GM06990 (cell line): Measurements from ENCODE around the gene HDAC4.

ENCODE experiments used
- DNase-seq: peaks from one replicate; pipeline ENCODE4 v3.0.0-alpha.2; 2011; ENCODE audit not compliant: insufficient read length; ENCODE audit errors: extremely low read depth
- H3K27me3 ChIP-seq: replicated peaks from 2 replicates; pipeline ENCODE4 v1.6.0; 2011; ENCODE audit warnings: low read length; ENCODE audit not compliant: control insufficient read depth, insufficient read depth
- H3K36me3 ChIP-seq: 2 replicates; pipeline ENCODE4 v1.5.1; 2011; ENCODE audit warnings: low read length; ENCODE audit not compliant: control insufficient read depth, insufficient read depth
- H3K4me3 ChIP-seq: replicated peaks from 2 replicates; pipeline ENCODE4 v1.5.1; 2011; ENCODE audit warnings: low read depth, mild to moderate bottlenecking, control low read depth, low read length
- CTCF ChIP-seq: IDR thresholded peaks from 2 replicates; pipeline ENCODE4 v1.5.1; 2011; ENCODE audit warnings: low read length, control low read depth, mild to moderate bottlenecking, inconsistent platforms; ENCODE audit not compliant: insufficient read depth, poor library complexity, severe bottlenecking

Gene HDAC4

GRCh38 chr2:239078128-239078924, 322.5 kb downstream of the HDAC4 start:
- DNase-seq, result no peak
- H3K27me3 ChIP-seq, result no peaks in the 10 kb centered on the region
- no peak overlapping the region for H3K4me3 ChIP-seq
- no peaks in the 10 kb centered on the region for H3K36me3 ChIP-seq
- no peak for TF ChIP-seq CTCF

GRCh38 chr2:239077260-239077659, 323.6 kb downstream of the HDAC4 start:
- Histone ChIP-seq H3K36me3 (no peaks in the 10 kb centered on the region), H3K4me3 (no peak overlapping the region), H3K27me3 (no peaks in the 10 kb centered on the region)
- no peak for TF ChIP-seq CTCF
- DNase-seq, result no peak

- no peak for DNase-seq
- no peaks in the 10 kb centered on the region for H3K36me3 ChIP-seq
- H3K27me3 ChIP-seq, result no peaks in the 10 kb centered on the region
- no peak overlapping the region for H3K4me3 ChIP-seq
- TF ChIP-seq CTCF, result no peak
Observed at GRCh38 chr2:239075918-239076758, 324.7 kb downstream of the HDAC4 start.

GRCh38 chr2:239073745-239074530, 326.9 kb downstream of the HDAC4 start:
- Histone ChIP-seq H3K27me3 (no peaks in the 10 kb centered on the region), H3K36me3 (no peaks in the 10 kb centered on the region), H3K4me3 (no peak overlapping the region)
- DNase-seq, result no peak
- TF ChIP-seq CTCF, result no peak

GRCh38 chr2:239073270-239073669, 327.6 kb downstream of the HDAC4 start:
- no peaks in the 10 kb centered on the region for H3K36me3 ChIP-seq
- TF ChIP-seq CTCF, result no peak
- no peak overlapping the region for H3K4me3 ChIP-seq
- H3K27me3 ChIP-seq, result no peaks in the 10 kb centered on the region
- no peak for DNase-seq
